HCT116 (cell line): Measurements from ENCODE around the gene ZNF699.

Source experiments
- ATF3 ChIP-seq: IDR thresholded peaks from 2 replicates; pipeline ENCODE4 v1.6.1; 2012
- CTCF ChIP-seq, 3 experiments: fragments of 200-600 bp in 1 of 3; sonication (generic) in 1 of 3; IDR thresholded peaks in 2 of 3; conservative IDR thresholded peaks in 1 of 3; 2 replicates each; pipeline ENCODE4 v1.5.1; 2012 to 2017; ENCODE audit warnings: low read depth in 2 of 3, low read length in 2 of 3, antibody characterized with exemption in 1 of 3, borderline replicate concordance in 1 of 3, control low read depth in 1 of 3, mild to moderate bottlenecking in 1 of 3, mixed read lengths in 1 of 3, mixed run types in 1 of 3, moderate library complexity in 1 of 3; ENCODE audit not compliant: insufficient read depth in 1 of 3
- ELF1 ChIP-seq: IDR thresholded peaks from 2 replicates; pipeline ENCODE4 v1.6.1; 2012; ENCODE audit warnings: low read depth, borderline replicate concordance
- EZH2 ChIP-seq: fragments of 200-600 bp; sonication (generic); IDR thresholded peaks from 2 replicates; pipeline ENCODE4 v1.6.1; 2017; ENCODE audit warnings: antibody characterized with exemption, mixed run types
- EZH2phosphoT487 ChIP-seq: fragments of 200-600 bp; IDR thresholded peaks from 2 replicates; pipeline ENCODE4 v1.6.1; 2018; ENCODE audit warnings: antibody characterized with exemption, borderline replicate concordance
- POLR2A ChIP-seq: IDR thresholded peaks from 2 replicates; pipeline ENCODE4 v1.7.0; 2011; ENCODE audit warnings: borderline replicate concordance; ENCODE audit not compliant: insufficient read depth, insufficient read length; ENCODE audit errors: extremely low read depth
- POLR2AphosphoS5 ChIP-seq: IDR thresholded peaks from 2 replicates; pipeline ENCODE4 v1.6.1; 2011; ENCODE audit warnings: mild to moderate bottlenecking, low read depth, low read length, moderate library complexity
- RAD21 ChIP-seq: IDR thresholded peaks from 2 replicates; pipeline ENCODE4 v1.6.1; 2012; ENCODE audit warnings: low read depth, mild to moderate bottlenecking
- REST ChIP-seq: IDR thresholded peaks from 2 replicates; pipeline ENCODE4 v1.6.1; 2012; ENCODE audit warnings: low read depth
- SIN3A ChIP-seq: IDR thresholded peaks from 2 replicates; pipeline ENCODE4 v1.6.1; 2012; ENCODE audit warnings: low read depth
- TCF7L2 ChIP-seq: IDR thresholded peaks from 2 replicates; pipeline ENCODE4 v1.7.0; 2011; ENCODE audit warnings: borderline replicate concordance, inconsistent platforms; ENCODE audit not compliant: insufficient read depth, insufficient read length; ENCODE audit errors: extremely low read depth
- YY1 ChIP-seq: IDR thresholded peaks from 2 replicates; pipeline ENCODE4 v1.6.1; 2011; ENCODE audit warnings: low read length, low read depth, moderate library complexity, mild to moderate bottlenecking; ENCODE audit not compliant: insufficient replicate concordance; ENCODE audit errors: extremely low read depth
- ZNF274 ChIP-seq: fragments of 200-500 bp; sonication (Bioruptor generic); IDR thresholded peaks from 2 replicates; pipeline ENCODE4 v1.6.1; 2014; ENCODE audit warnings: mild to moderate bottlenecking, low read depth, low read length, inconsistent platforms

GRCh38 chr19:9345005-9345404 is 35.4 kb upstream of the ZNF699 start:
- no peak for TF ChIP-seq SIN3A
- TF ChIP-seq CTCF (IDR thresholded peaks at IDR 0.05 in 2 of 3, conservative IDR thresholded peaks at IDR 0.05 in 1 of 3; ENCODE audit: borderline replicate concordance in 1 of 3, insufficient read depth in 1 of 3, low read depth in 2 of 3, low read length in 2 of 3), result no peak
- TF ChIP-seq EZH2phosphoT487, result no peak
- no peak for TF ChIP-seq RAD21
- no peak for TF ChIP-seq POLR2AphosphoS5
- TF ChIP-seq ATF3, result no peak
- TF ChIP-seq ELF1, result no peak
- TF ChIP-seq REST, result no peak
- TF ChIP-seq POLR2A, result no peak
- no peak for TF ChIP-seq EZH2
- no peak for TF ChIP-seq ZNF274
- no peak for TF ChIP-seq YY1
- TF ChIP-seq TCF7L2, result no peak
